ENCODE results near the gene SNX5.

DNA sequence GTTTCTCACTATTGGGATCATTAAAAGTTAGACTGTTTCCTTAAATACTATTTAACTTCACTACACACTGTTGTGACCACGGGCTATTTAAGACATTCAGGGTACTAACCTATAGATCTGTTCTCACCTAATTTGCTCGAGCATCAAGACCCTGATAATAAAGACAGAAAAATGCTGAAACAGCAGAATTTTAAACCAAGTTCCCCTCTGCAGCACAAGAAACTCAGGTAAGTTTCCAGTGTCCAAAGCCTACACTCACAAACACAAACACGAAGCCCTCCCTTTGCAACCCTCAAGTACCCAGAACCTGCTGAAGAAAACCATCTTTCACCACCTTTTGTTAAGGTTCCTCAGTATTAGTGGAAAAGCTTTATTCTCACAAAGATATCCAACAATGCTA, 4.0 kb downstream of the SNX5 start:
- TF ChIP-seq POLR2AphosphoS5 (IDR thresholded peaks at IDR 0.05; ENCODE audit: control insufficient read depth, insufficient read depth, low read depth, low read length): no peak
- no peak for TF ChIP-seq ZBTB8A (IDR thresholded peaks at IDR 0.05; ENCODE audit: partially characterized antibody)
- no peak for TF ChIP-seq POLR2A (conservative IDR thresholded peaks at IDR 0.05)
- TF ChIP-seq CTCF (IDR thresholded peaks at IDR 0.05 in 2 of 3, conservative IDR thresholded peaks at IDR 0.05 in 1 of 3; ENCODE audit: insufficient read depth in 2 of 3, low read depth in 1 of 3, low read length in 3 of 3): no peak

Measured in K562 (cell line).